ENCODE measurements around the gene CPSF4L.

Gene CPSF4L

GRCh38 chr17:73293480-73293911, 31.8 kb upstream of the CPSF4L start:
- peaks cover 19% of the 10 kb centered on the region for H3K4me1 Mint-ChIP-seq (ENCODE audit: low read depth)
- no peaks in the 10 kb centered on the region for H3K36me3 Mint-ChIP-seq (ENCODE audit: low read depth)
- no peaks in the 10 kb centered on the region for H3K9me3 Mint-ChIP-seq

DNA sequence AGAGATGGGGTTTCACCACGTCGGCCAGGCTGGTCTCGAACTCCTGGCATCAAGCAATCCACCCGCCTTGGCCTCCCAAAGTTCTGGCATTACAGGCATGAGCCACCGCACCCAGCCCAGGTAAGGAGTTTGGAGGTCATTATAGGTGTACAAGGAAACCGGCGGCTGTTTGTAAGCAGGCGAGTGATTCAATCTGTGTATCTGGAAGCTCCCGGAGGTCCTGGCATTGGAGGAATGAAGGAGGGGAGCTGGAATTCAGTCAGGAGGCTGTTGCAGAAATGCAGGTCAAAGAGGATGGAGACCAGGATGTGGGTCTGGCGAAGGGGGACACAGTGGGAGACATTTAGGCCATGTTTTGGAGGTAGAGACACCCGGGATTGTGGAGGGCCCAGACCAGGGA, 31.4 kb upstream of the CPSF4L start:
- Mint-ChIP-seq H3K27me3 (no peaks in the 10 kb centered on the region), H3K4me1 (ENCODE audit: low read depth) (peaks cover 19% of the 10 kb centered on the region), H3K9me3 (no peaks in the 10 kb centered on the region), H3K4me3 (no peak overlapping the region), H3K27ac (no peak overlapping the region), H3K36me3 (ENCODE audit: low read depth) (no peaks in the 10 kb centered on the region)

More at GRCh38 chr17:73293480-73293911, 31.8 kb upstream of the CPSF4L start:
- Mint-ChIP-seq H3K27ac (no peak overlapping the region), H3K27me3 (no peaks in the 10 kb centered on the region), H3K4me3 (no peak overlapping the region)

DNA sequence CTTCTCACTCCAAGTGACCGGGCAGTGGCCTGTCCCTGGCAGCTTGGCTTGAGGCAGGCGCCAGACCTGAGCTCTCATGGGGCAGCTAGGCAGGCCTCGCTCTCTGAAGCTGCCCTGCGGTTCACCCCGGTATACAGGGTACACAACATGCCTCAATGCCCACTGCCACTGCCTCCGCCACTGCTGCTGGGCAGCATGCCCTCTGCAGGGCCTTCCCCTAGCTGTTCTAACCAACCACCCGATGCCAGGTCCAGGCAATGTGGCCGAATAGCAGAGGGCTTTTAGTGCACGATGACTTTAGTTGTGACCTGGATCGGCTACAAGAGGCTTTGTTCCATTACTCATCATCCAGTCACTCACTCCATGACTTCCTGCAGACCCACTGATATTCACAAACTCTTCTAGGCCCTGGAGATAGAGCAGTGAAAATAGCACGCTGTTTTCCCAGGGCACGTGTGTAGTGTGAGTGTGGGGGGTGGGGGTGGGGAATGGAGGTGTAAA, 30.4 kb upstream of the CPSF4L start:
- H3K36me3 Mint-ChIP-seq (ENCODE audit: low read depth) = no peaks in the 10 kb centered on the region
- H3K27me3 Mint-ChIP-seq = no peaks in the 10 kb centered on the region
- H3K9me3 Mint-ChIP-seq = no peaks in the 10 kb centered on the region
- no peak overlapping the region for H3K27ac Mint-ChIP-seq
- H3K4me1 Mint-ChIP-seq (ENCODE audit: low read depth) = peaks cover 19% of the 10 kb centered on the region
- H3K4me3 Mint-ChIP-seq = no peak overlapping the region

GRCh38 chr17:73291260-73291801, 29.7 kb upstream of the CPSF4L start:
- peaks cover 19% of the 10 kb centered on the region for H3K4me1 Mint-ChIP-seq (ENCODE audit: low read depth)

GRCh38 chr17:73290399-73291259, 28.9 kb upstream of the CPSF4L start:
- Mint-ChIP-seq H3K9me3 (no peaks in the 10 kb centered on the region), H3K4me3 (no peak overlapping the region), H3K27ac (no peak overlapping the region), H3K27me3 (no peaks in the 10 kb centered on the region), H3K4me1 (ENCODE audit: low read depth) (peaks cover 19% of the 10 kb centered on the region), H3K36me3 (ENCODE audit: low read depth) (no peaks in the 10 kb centered on the region)

More at GRCh38 chr17:73291260-73291801, 29.7 kb upstream of the CPSF4L start:
- no peak overlapping the region for H3K4me3 Mint-ChIP-seq
- peak overlapping the region; percentile 49 for H3K27ac Mint-ChIP-seq
- no peaks in the 10 kb centered on the region for H3K27me3 Mint-ChIP-seq
- H3K36me3 Mint-ChIP-seq (ENCODE audit: low read depth) = no peaks in the 10 kb centered on the region
- no peaks in the 10 kb centered on the region for H3K9me3 Mint-ChIP-seq

DNA sequence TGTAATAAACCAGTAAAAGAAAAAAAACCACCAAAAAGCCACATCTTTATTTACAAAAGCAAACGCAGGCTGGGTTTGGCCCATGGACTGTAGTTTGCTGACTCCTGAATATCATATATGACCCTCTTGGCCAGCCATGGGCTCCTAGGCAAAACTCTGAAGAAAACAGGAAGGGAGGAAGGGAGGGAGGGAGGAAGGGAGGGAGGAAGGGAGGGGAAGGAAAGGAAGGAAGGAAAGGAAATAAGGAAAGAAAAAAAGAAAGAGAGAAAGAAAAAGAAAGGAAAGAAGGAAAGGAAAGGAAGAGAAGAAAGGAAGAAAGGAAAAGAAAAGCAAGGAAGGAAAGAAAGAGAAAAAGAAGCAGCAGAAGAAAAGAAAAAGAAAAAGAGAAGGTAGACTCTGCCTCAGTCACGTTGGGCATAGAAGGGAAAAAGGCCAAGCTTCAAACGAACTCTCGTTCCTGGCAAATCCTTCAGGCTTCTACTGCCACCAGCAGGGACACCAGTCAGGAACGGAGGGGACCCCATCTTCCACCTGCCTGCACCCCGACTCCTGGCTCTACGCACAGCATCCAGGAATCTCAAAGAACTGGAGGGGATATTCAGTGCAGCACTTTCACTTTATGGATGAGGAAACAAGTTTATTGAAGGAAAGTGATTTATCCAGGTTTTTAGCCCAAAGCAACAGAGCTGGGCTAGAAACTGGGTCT, 28.0 kb upstream of the CPSF4L start:
- H3K4me3 Mint-ChIP-seq = no peak overlapping the region
- H3K9me3 Mint-ChIP-seq = no peaks in the 10 kb centered on the region
- no peaks in the 10 kb centered on the region for H3K36me3 Mint-ChIP-seq (ENCODE audit: low read depth)
- no peak overlapping the region for H3K27ac Mint-ChIP-seq
- H3K27me3 Mint-ChIP-seq = no peaks in the 10 kb centered on the region
- H3K4me1 Mint-ChIP-seq (ENCODE audit: low read depth) = peaks cover 19% of the 10 kb centered on the region

GRCh38 chr17:73288534-73289302, 27.0 kb upstream of the CPSF4L start:
- Mint-ChIP-seq H3K27me3 (no peaks in the 10 kb centered on the region), H3K27ac (no peak overlapping the region), H3K9me3 (no peaks in the 10 kb centered on the region), H3K36me3 (ENCODE audit: low read depth) (no peaks in the 10 kb centered on the region), H3K4me3 (no peak overlapping the region), H3K4me1 (ENCODE audit: low read depth) (peaks cover 19% of the 10 kb centered on the region)

DNA sequence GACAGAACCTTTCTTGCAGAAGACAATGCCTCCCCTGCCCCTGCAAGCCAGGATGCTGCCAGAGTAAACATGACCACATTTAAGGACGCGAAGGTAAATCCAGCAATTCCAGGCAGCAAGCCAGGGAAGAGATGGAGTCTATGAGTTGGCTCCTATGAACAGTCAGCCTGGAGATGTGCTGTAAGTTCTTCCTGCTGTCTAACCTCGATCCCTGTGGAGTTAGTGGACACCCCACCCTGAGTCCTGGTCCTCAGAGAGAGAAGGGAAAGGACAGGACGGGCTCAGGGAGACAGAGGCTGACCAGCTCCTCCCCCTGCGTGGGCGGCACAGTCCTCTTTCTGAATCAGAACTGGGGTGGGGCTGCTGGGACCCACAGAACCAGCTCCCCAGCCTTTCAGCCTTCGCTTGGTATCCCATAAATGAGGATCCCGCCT, 25.2 kb upstream of the CPSF4L start:
- no peaks in the 10 kb centered on the region for H3K9me3 Mint-ChIP-seq
- H3K27me3 Mint-ChIP-seq = no peaks in the 10 kb centered on the region
- no peaks in the 10 kb centered on the region for H3K36me3 Mint-ChIP-seq (ENCODE audit: low read depth)
- H3K4me3 Mint-ChIP-seq = no peak overlapping the region
- H3K4me1 Mint-ChIP-seq (ENCODE audit: low read depth) = peaks cover 16% of the 10 kb centered on the region
- H3K27ac Mint-ChIP-seq = no peak overlapping the region

GRCh38 chr17:73285916-73286862, 24.5 kb upstream of the CPSF4L start:
- H3K36me3 Mint-ChIP-seq (ENCODE audit: low read depth) = no peaks in the 10 kb centered on the region
- H3K4me3 Mint-ChIP-seq = no peak overlapping the region
- no peaks in the 10 kb centered on the region for H3K9me3 Mint-ChIP-seq
- H3K27me3 Mint-ChIP-seq = no peaks in the 10 kb centered on the region
- peaks cover 10% of the 10 kb centered on the region for H3K4me1 Mint-ChIP-seq (ENCODE audit: low read depth)
- no peak overlapping the region for H3K27ac Mint-ChIP-seq

GRCh38 chr17:73285603-73285908, 23.9 kb upstream of the CPSF4L start:
- Mint-ChIP-seq H3K27me3 (no peaks in the 10 kb centered on the region), H3K4me3 (no peak overlapping the region), H3K4me1 (ENCODE audit: low read depth) (peaks cover 4% of the 10 kb centered on the region), H3K36me3 (ENCODE audit: low read depth) (no peaks in the 10 kb centered on the region), H3K27ac (no peak overlapping the region), H3K9me3 (no peaks in the 10 kb centered on the region)

DNA sequence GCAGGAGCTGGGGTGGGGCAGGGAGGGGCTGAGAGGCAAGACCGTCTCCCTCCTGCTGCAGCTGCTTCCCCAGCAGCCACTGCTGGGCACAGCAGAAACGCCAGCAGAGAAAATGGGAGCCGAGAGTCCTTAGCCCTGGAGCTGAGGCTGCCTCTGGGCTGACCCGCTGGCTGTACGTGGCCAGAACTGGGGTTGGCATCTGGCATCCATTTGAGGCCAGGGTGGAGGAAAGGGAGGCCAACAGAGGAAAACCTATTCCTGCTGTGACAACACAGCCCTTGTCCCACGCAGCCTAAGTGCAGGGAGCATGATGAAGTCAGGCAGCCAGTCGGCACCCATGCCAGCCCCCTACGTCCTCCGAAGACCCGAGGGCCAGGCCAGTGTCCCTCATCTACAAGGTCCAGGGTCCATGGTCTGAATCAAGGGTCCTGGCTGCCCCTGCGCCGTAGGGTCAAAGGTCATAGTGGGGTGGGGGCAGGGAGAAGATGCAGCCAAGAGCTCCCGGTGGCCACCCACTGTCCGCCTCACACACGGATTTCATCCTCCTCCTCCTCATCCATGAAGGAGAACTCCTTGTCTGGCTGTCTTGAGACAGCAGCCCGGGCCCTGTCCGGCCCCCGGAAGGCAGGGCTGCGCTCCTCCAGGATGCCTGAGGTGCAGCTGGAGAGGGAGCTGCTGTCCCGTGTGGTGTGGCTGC, 23.4 kb upstream of the CPSF4L start:
- Mint-ChIP-seq H3K27ac (no peak overlapping the region), H3K9me3 (no peaks in the 10 kb centered on the region), H3K4me1 (ENCODE audit: low read depth) (no peaks in the 10 kb centered on the region), H3K4me3 (no peak overlapping the region), H3K36me3 (ENCODE audit: low read depth) (no peaks in the 10 kb centered on the region), H3K27me3 (no peaks in the 10 kb centered on the region)

- Mint-ChIP-seq H3K4me3 (no peak overlapping the region), H3K27ac (no peak overlapping the region), H3K4me1 (ENCODE audit: low read depth) (no peaks in the 10 kb centered on the region), H3K36me3 (ENCODE audit: low read depth) (no peaks in the 10 kb centered on the region), H3K27me3 (no peaks in the 10 kb centered on the region), H3K9me3 (no peaks in the 10 kb centered on the region)
These were observed 22.7 kb upstream of the CPSF4L start for GRCh38 chr17:73284354-73284753.

DNA sequence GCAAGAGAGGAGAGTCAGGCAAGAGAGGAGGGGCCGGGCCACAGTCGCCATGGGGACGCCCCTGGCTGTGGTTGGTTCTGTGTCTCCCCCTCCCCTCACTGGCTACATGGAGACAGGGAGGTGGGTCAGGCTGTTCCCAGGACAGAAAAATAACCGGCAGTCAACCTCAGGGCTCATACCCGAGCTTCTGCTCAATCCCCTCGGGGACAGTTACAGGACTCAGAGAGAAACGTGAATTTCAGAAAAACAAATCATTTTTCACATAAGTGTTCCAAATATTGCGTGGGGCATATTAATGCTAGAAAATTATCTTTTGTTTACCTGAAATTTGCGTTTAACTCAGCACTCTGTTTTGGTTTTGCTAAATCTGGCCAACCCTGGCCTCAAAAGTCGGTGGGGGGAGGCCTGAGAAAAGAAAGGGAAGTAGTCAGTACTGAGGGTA, 22.2 kb upstream of the CPSF4L start:
- Mint-ChIP-seq H3K9me3 (no peaks in the 10 kb centered on the region), H3K4me1 (ENCODE audit: low read depth) (no peaks in the 10 kb centered on the region), H3K36me3 (ENCODE audit: low read depth) (no peaks in the 10 kb centered on the region), H3K27me3 (no peaks in the 10 kb centered on the region), H3K27ac (no peak overlapping the region), H3K4me3 (no peak overlapping the region)
